Measurements from ENCODE around the gene KITLG. TPM values are rescaled to one million over a fixed set of nuclear protein-coding genes. Genes with fewer than 3 reads are reported as not detected.

KITLG gene
- total RNA-seq, 1 experiment from 2014 or later, result 11.7 TPM

- no peaks in the 10 kb centered on the region for H3K27me3 Mint-ChIP-seq (ENCODE audit: low read depth)
- no peak overlapping the region for H3K27ac ChIP-seq (ENCODE audit: insufficient read length, low read depth, low read length)
- no peaks in the 10 kb centered on the region for H3K9me3 Mint-ChIP-seq
- no peak overlapping the region for H3K23ac ChIP-seq (ENCODE audit: insufficient read length, low read depth, low read length)
- no peak overlapping the region for H4K5ac ChIP-seq (ENCODE audit: insufficient read length, low read depth, low read length)
- no peak overlapping the region for H3K18ac ChIP-seq (ENCODE audit: insufficient read length, low read depth, low read length)
- H2BK120ac ChIP-seq (ENCODE audit: low read depth, low read length, poor library complexity, severe bottlenecking), result no peak overlapping the region
- H3K79me2 ChIP-seq (ENCODE audit: insufficient read depth, low read length), result no peaks in the 10 kb centered on the region
- no peaks in the 10 kb centered on the region for H3K4me1 ChIP-seq (ENCODE audit: insufficient read depth, low read length)
- no peak overlapping the region for H2AK5ac ChIP-seq (ENCODE audit: insufficient read length, low read length)
- H4K8ac ChIP-seq (replicated peaks; ENCODE audit: insufficient read length, low read depth, low read length), result no peak overlapping the region
- H3K4ac ChIP-seq (ENCODE audit: low read depth, low read length), result no peak overlapping the region
- no peaks in the 10 kb centered on the region for H3K4me1 Mint-ChIP-seq
- H3K14ac ChIP-seq (ENCODE audit: insufficient read depth, low read length), result no peak overlapping the region
- no peak overlapping the region for H2BK12ac ChIP-seq (ENCODE audit: insufficient read length, low read depth, low read length)
- no peaks in the 10 kb centered on the region for H3K79me1 ChIP-seq (ENCODE audit: insufficient read depth, low read depth, low read length, poor library complexity, severe bottlenecking)
- H3K9me3 ChIP-seq (ENCODE audit: control insufficient read depth, low read depth, low read length), result no peaks in the 10 kb centered on the region
- H3K4me2 ChIP-seq (ENCODE audit: insufficient read depth, insufficient read length, low read length), result no peak overlapping the region
- H2BK5ac ChIP-seq (ENCODE audit: insufficient read length, low read length), result no peak overlapping the region
- H2AFZ ChIP-seq (ENCODE audit: low read length), result no peak overlapping the region
- H2BK15ac ChIP-seq (ENCODE audit: low read depth, low read length), result no peak overlapping the region
- H3K56ac ChIP-seq (ENCODE audit: insufficient read length, low read depth, low read length), result no peak overlapping the region
- no peak for DNase-seq
- no peak overlapping the region for H3K9ac ChIP-seq (ENCODE audit: extremely low read depth, insufficient read length, low read length)
- H2BK20ac ChIP-seq (ENCODE audit: low read depth, low read length, poor library complexity, severe bottlenecking), result no peak overlapping the region
- peaks cover 0 to 8% (median 0%) of the 10 kb centered on the region in 3 experiments; a peak in 1 of 7 replicates for H3K36me3 Mint-ChIP-seq (ENCODE audit: insufficient read depth in 1 of 3, low read depth in 3 of 3)
- WGBS (ENCODE audit: extremely low coverage, insufficient read length, low lambda C conversion rate), result 100% methylated on average over 1 of the region's 1 CpG
- H4K20me1 ChIP-seq (ENCODE audit: control insufficient read depth, insufficient read depth, insufficient read length), result no peaks in the 10 kb centered on the region
- no peak overlapping the region for H3K27ac Mint-ChIP-seq
- no peak overlapping the region for H4K91ac ChIP-seq (ENCODE audit: insufficient read length, low read depth, low read length)
- TF ChIP-seq CTCF (conservative IDR thresholded peaks at IDR 0.05), result no peak
- no peaks in the 10 kb centered on the region for H3K23me2 ChIP-seq (ENCODE audit: insufficient read length, low read depth, low read length, poor library complexity, severe bottlenecking)
- no peak overlapping the region for H3T11ph ChIP-seq (ENCODE audit: low read length)
- no peak overlapping the region for H3K4me3 Mint-ChIP-seq
- H3K27me3 ChIP-seq (ENCODE audit: insufficient read depth, low read length), result no peaks in the 10 kb centered on the region
These were observed 85.2 kb downstream of the KITLG start for GRCh38 chr12:88495031-88495430.

Data from H9 (cell line).